ENCODE results near the gene SOCS1.

SOCS1 gene

GRCh38 chr16:11208916-11209665, 46.9 kb downstream of the SOCS1 start:
- in situ Hi-C loops (cut with MboI; ENCODE audit: low sequenced_read_pairs), result no loop called here

- in situ Hi-C loops (cut with MboI; ENCODE audit: low sequenced_read_pairs), result no loop called here
These were observed 48.4 kb downstream of the SOCS1 start for GRCh38 chr16:11207646-11208045.

GRCh38 chr16:11205754-11206581, 50.0 kb downstream of the SOCS1 start:
- in situ Hi-C loops (cut with MboI; ENCODE audit: low sequenced_read_pairs), result no loop called here

GRCh38 chr16:11205065-11205699, 50.8 kb downstream of the SOCS1 start:
- in situ Hi-C loops (cut with MboI; ENCODE audit: low sequenced_read_pairs), result no loop called here

GRCh38 chr16:11204513-11205047, 51.4 kb downstream of the SOCS1 start:
- in situ Hi-C loops (cut with MboI; ENCODE audit: low sequenced_read_pairs), result no loop called here
